Renal cortical epithelial cell (primary cell): ENCODE measurements around the gene APOC4. TPM values are rescaled to one million over a fixed set of nuclear protein-coding genes. Genes with fewer than 3 reads are reported as not detected.
"Not testable (repeated sequence)": the region's sequence is repeated elsewhere in the genome, so short reads cannot be mapped to it uniquely, and the experiment has no call there.

Experiments
- DNase-seq: peaks from one replicate; pipeline ENCODE4 v3.0.0-alpha.2; 2011; ENCODE audit warnings: low read depth
- total RNA-seq: library from RNA; depleted of rRNA; stranded (reverse); fragments of >200 nt; gene quantifications from 2 replicates; pipeline ENCODE4 v1.2.3, GENCODE V29; 2014

Gene APOC4
- total RNA-seq, 1 donor from 2014 or later = not detected

DNA sequence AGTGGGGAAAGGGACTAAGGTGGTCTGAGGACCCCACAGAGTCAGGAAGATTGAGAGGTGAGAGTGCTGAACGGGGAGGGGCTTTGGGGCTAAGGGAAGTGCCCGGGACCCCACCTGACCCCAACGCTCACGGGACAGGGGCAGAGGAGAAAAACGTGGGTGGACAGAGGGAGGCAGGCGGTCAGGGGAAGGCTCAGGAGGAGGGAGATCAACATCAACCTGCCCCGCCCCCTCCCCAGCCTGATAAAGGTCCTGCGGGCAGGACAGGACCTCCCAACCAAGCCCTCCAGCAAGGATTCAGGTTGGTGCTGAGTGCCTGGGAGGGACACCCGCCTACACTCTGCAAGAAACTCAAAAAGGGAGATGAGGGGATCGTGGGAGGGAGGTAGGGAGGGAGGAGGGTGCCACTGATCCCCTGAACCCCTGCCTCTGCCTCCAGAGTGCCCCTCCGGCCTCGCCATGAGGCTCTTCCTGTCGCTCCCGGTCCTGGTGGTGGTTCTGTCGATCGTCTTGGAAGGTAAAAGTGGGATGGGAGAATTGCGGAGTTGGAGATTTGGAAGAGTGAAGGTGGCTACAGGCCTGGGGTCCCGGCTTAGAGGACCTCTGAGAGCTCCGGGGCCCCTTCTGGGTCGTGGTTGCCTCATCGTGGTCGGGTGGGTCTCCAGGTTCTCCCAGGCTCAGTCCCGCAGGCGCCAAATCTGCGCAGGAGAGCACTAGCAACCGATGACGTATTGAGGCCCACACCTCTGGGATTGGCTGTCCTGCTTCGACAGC, 27.4 kb upstream of the APOC4 start, which contains the start of gene APOC1:
TSS of gene APOC1 (plus strand) at position 176 of the 774 bp plus-strand sequence. CDS start at position 460, 284 bp downstream.
- DNase-seq = peak; percentile 70

DNA sequence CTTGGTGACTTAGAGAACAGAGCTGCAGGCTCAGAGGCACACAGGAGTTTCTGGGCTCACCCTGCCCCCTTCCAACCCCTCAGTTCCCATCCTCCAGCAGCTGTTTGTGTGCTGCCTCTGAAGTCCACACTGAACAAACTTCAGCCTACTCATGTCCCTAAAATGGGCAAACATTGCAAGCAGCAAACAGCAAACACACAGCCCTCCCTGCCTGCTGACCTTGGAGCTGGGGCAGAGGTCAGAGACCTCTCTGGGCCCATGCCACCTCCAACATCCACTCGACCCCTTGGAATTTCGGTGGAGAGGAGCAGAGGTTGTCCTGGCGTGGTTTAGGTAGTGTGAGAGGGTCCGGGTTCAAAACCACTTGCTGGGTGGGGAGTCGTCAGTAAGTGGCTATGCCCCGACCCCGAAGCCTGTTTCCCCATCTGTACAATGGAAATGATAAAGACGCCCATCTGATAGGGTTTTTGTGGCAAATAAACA, 17.8 kb upstream of the APOC4 start:
- DNase-seq = no peak

DNA sequence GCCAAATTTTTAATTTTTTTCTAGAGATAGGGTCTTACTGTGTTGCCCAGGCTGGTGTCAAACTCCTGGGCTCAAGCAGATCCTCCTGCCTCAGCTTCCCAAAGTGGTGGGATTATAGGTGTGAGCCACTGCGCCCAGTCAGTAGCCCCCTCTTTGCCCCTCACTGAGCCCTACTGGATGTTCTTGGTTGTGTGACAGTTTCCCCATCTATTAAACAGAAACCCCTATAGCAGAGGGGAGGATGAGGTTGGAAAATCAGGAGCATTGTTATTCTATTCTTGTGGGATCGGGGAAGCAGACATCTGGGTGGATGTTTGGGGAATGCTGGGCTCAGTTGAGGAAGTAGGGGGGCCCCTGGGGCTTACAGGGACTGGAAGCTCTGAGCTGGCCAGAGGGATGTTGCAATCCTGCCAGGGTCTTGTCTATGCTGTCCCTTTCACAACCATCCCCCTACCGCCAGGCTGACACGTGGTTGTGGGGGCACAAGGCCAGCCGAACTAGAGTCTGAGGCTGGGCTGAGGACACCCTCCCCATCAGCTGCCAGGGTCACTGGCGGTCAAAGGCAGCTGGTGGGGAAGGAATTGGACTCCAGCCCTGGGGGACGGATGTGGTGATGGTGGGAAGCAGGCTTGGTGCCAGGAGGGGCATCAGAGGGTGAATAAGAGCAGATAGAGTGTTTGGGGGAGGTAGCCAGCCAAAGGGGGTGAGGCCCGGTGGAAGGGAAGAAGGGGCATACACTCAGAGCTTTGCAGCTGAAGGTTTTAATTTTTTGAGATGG, 16.7 kb upstream of the APOC4 start:
- peak; percentile 65 for DNase-seq

DNA sequence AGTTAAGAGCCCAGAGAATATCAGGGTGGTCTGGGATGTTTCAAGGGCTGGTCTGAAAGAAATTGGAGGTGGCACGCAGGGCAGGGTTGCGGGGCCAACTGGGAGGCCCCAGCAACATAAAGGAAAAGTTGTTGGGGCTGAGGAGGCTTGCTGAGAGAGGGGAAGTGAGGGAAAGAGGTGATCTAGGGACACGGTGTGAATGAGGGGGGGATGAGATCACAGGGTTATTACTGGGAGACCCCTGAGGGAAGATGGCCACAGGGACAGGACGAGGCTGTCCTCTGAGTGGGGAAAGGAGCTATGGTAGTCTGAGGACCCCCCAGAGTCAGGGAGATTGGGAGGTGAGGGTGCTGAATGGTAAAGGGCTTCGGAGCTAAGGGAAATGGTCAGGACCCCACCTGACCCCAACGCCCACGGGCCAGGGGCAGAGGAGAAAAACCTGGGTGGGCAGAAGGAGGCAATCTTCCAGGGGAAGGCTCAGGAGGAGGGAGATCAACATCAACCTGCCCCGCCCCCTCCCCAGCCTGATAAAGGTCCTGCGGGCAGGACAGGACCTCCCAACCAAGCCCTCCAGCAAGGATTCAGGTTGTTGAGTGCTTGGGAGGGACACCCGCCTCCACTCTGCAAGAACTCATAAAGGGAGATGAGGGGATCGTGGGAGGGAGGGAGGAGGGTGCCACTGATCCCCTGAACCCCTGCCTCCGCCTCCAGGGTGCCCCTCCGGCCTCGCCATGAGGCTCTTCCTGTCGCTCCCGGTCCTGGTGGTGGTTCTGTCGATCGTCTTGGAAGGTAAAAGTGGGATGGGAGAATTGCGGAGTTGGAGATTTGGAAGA, 15.6 kb upstream of the APOC4 start:
- not testable (repeated sequence) for DNase-seq

DNA sequence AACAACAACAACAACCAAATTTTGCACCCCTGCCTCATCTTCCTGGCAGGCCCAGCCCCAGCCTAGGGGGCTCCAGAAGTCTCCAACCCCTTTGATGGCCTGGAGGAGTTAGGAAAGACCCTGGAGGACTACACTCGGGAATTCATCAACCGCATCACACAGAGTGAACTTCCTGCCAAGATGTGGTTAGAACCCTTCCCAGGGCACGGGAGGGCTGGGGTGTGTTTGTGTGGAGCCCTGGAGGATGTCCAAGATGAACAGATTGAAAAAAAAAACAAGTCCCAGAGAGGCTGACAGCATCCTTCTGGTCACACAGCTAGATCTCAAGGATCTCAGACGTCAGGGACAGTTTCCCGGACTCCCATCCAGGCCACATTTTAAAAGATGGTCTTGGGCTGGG, 14.3 kb upstream of the APOC4 start:
- peak; percentile 57 for DNase-seq

- no peak for DNase-seq
These were observed 11.9 kb upstream of the APOC4 start for GRCh38 chr19:44930088-44930487.

DNA sequence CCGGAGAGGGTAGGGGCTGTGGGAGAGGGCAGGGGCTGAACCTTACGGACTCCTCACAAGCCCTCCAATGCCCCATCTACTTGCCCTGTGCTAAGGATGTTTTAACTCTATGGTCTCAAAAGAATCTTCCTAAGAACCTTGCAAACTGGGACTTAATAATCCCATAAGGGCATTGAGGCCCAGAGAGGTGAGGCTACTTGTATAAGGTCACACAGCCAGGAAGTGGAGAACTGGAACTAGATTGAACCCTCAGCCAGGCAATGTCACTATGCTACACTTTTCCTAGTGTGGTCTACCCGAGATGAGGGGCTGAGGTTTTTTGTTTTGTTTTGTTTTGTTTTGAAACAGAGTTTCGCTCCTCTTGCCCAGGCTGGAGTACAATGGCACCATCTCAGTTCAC, 10.5 kb upstream of the APOC4 start:
- no peak for DNase-seq

DNA sequence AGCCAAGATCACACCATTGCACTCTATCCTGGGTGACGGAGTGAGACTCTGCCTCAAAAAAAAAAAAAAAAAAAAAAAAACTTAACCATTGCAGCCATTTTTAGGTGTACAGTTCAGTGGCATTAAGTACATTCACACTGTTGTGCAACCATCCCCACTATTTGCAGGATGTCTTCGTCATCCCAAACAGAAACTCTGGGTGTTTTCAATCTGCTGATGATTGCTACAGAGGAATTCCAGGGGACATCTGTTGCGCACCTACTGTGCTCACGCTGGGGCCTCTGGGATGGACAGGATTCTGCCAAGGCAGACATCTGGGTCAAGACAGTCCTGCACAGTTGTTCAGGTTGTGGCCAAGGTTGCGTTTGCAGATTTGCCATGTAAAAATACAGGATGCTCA, 2.4 kb upstream of the APOC4 start:
- no peak for DNase-seq

GRCh38 chr19:44943801-44944249, 1.8 kb downstream of the APOC4 start:
- DNase-seq = no peak

DNA sequence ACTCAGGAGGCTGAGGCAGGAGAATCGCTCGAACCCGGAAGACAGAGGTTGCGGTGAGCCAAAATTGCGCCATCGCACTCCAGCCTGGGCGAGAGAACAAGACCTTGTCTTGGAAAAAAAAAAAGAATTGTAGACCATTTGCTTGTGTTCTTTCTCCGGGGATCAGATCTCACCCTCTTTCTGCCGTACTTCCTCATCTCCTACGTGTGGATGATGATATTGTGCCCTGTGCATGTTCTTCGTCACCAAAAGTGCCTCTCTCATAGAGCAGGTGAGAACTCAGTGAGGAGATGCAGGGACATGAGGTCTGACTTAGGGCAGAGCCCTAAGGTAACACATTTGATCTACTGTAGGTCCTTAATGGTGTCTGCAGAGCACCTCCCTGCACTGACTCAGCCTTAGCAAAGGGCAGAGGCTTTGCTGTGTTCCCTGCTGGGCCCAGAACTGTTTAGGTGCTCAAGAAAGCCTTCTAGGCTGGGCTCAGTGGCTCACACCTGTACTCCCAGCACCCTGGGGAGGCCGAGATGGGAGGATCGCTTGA, 5.1 kb downstream of the APOC4 start:
- no peak for DNase-seq

DNA sequence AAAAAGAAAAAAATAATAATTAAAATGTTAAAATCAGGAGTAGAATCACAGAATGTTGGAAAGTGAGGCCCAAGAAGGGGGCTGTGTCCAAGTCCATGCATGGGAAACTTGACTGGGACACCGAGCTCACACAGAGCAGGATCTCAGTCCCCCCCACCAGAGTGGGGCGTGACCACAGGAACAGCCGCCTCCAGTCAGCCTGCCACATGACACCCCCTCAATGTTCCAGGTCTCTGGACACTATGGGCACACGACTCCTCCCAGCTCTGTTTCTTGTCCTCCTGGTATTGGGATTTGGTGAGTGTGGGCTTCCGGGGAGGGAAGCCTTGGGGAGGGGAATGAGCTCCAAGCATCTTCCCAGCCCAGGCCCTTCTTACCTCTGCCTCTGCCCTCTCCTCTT, 6.2 kb downstream of the APOC4 start:
- DNase-seq = no peak

DNA sequence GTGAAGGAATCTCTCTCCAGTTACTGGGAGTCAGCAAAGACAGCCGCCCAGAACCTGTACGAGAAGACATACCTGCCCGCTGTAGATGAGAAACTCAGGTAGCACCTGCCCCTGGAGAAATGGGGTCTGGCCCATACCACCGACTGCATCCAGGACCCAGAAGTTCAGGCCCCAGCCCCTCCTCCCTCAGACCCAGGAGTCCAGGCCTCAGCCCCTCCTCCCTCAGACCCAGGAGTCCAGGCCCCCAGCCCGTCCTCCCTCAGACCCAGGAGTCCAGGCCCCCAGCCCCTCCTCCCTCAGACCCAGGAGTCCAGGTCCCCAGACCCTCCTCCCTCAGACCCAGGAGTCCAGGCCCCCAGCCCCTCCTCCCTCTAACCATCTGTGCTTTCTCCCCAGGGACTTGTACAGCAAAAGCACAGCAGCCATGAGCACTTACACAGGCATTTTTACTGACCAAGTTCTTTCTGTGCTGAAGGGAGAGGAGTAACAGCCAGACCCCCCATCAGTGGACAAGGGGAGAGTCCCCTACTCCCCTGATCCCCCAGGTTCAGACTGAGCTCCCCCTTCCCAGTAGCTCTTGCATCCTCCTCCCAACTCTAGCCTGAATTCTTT, 6.8 kb downstream of the APOC4 start:
- no peak for DNase-seq

GRCh38 chr19:44949550-44949949, 7.5 kb downstream of the APOC4 start:
- no peak for DNase-seq

DNA sequence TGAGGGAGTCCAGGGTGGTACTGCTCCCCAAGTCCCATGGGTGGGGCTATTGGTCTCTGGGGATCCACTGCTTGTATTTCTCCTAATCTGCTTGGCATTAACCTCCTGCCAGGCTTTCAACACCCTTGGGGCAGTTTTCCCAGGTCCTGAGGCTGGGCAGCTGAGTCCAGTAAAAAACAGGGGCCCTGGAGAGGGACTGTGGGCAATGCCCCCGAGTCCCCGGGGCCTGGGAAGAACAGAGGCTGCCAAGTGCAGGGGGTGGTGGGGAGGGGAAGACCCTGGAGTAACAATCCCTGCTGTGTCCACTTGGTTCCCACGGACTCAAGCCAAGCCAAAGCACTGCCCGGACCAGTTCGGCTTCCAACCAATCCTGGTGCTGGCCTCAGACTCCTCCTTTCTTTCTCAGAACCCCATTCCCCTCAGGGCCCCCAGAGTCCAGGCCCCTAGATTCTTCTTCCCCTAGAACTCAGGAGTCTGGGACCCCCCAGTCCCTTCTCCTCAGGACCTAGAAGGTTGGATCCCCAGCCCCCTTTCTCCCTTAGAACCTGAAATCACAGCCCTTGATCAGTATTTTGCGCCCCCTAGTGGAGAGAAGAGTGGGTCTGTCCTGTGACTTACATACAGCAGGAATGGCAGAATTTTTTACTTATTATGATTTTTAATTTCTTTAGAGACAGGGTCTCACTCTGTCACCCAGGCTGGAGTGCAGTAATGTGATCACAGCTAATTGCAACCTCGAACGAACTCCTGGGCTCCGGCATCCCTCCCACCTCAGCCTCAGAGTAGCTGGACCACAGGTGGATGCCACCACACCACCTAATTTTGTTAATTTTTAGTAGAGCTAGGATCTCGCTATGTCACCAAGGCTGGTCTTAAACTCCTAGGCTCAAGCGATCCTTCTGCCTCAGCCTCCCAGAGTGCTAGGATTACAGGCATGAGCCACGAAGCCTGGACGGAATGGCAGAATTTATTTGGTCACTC, 9.4 kb downstream of the APOC4 start:
- DNase-seq = peak; percentile 71

DNA sequence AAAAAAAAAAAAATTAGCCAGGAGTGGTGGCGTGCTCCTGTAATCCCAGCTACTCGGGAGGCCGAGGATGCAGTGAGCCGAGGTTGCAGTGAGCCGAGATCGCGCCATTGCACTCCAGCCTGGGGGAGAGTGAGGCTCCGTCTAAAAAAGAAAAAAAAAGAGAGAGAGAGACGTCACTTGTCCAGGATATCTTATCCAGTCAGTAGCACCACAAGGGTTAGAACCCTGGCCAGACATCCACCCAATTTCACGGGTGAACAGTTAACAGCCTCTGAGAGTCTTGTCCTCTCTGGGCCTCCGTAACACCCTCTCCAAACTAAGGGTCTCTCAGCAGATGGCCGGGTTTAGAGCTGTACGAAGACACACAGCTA, 12.2 kb downstream of the APOC4 start:
- DNase-seq = no peak

DNA sequence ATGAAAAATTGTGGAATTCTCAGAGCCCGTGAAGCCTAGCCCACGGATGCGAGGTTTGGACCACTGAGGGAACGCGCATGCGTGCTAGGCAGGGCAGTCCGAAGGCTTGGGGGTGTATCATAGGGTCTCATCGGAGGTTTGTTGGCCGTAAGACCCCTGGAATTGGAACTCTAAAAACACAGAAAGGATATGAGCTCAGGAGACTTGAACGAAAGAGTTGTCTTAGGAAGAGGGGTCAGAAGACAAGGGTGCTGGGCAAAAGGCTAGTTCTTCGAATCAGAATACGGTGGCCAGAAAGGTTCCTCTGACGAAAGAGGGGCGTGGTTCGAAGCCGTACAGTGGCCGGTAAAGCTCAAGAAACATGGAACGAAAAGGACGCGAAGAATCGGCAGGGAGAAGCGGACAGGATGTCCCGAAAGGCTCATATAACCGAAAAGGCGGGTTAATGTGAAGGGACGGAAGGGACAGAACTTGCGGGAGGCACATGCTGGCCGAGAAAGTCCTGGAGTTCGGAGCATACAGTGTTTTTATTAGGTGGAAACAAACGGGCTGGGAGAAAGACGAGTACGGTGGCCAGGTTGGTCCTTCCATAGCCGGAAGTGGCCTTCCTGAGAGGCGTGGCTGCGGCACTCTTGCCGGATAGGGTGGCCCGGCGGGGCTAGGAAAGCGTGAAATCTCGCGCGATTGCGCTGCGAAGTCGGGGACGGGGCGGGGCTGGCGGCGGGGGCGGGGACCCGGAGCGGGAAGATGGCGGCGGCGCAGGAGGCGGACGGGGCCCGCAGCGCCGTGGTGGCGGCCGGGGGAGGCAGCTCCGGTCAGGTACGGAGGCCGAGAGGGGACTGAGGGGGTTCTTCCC, 12.8 kb downstream of the APOC4 start, which contains the start of gene CLPTM1:
TSS of gene CLPTM1 (plus strand) at position 732 of the 856 bp plus-strand sequence. CDS start at position 748, 16 bp downstream.
- peak; percentile 89 for DNase-seq

DNA sequence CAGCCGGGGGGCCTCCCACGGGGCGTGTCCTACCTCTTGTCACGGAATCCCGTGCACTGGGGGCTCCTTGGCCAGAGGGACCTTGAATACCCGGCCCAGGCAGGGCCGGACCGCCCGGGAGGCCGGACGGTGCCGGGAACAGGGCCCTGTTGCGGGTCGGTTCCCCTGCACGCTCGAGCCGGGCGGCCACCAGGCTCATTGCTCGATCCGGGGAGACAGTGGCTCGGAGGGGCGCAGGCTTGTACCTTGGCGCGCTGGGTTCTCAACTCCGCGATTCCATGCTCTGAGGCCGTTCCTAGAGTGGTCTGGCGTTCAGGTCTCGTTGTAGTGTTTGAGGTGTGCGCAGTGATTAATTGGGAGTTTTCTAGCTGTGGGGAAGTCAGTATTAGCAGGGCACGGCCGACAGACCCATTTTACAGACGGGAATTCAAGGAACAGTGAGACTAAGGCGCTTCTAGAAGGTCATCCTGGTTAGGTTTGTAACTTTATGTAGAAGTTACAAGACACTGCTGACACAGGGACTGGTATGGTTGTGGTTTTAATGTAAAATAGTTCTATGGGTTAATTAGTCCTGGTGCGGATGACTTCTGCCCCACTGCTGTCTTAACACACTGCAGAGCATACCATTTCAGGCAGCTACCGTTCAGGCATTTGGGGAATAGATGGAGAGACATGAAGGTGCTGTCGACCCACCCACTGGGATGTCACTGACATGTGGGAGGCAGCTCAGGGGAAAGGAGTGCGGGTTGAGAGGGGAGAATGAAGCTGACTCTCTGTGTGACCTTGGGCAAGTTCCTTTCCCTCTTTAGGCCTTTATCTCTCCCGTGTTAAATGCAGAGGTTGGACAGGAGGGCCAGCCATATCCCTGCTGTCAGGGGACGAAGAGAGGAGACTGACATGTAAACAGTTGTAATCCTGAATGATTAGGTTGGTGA, 13.7 kb downstream of the APOC4 start:
- DNase-seq = no peak

DNA sequence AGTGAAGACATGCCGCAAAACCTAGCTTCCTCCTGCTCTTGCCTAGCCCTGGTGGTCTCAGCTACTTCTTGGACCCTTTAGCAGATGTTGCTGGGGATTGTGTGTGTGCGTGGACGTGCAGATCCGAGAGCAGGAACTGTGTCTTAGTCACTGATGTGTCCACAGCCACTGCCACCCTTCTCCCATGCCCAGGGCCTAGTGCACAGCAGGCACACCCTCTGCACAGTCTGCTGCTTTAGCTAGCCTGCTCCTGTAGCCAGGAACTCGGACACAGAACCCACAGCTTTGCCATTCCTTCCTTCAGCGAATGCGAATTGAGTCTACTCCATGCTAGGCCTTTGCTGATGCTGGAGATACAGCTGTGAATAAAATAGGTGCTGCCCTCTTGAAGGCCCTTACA, 15.5 kb downstream of the APOC4 start:
- DNase-seq = no peak
